ENCODE data around the gene IGSF8. TPM values are rescaled to one million over a fixed set of nuclear protein-coding genes. Genes with fewer than 3 reads are reported as not detected.

The IGSF8 gene
- total and polyA plus RNA-seq, 2 donors (not counting 3 experiments of a cell fraction or from before 2014, with no cell fraction given), result 9.5 to 17.5 TPM

GRCh38 chr1:160104486-160104885 lies 6.1 kb upstream of the IGSF8 start:
- POLR2A ChIA-PET, result no interaction called here

GRCh38 chr1:160103658-160104408 lies 5.4 kb upstream of the IGSF8 start:
- FAIRE-seq (no peak), DNase-seq (ENCODE audit: low read depth, low spot score) (no peak)
- TF ChIP-seq CTCF (IDR thresholded peaks at IDR 0.05; ENCODE audit: extremely low read depth in 1 of 2, insufficient read depth in 1 of 2, low read depth in 1 of 2, low read length in 2 of 2) (no peak), GATA2 (IDR thresholded peaks at IDR 0.05; ENCODE audit: insufficient read depth, insufficient read length, low read depth, low read length) (no peak), JUN (IDR thresholded peaks at IDR 0.05; ENCODE audit: borderline replicate concordance, insufficient read depth, insufficient read length, low read depth) (no peak), POLR2AphosphoS5 (IDR thresholded peaks at IDR 0.05; ENCODE audit: insufficient read depth, low read depth, low read length) (no peak), MYC (IDR thresholded peaks at IDR 0.05; ENCODE audit: low read depth, low read length) (no peak), POLR2A (IDR thresholded peaks at IDR 0.05; ENCODE audit: low read depth, low read length) (no peak), MAX (IDR thresholded peaks at IDR 0.05; ENCODE audit: insufficient read depth, insufficient read length) (no peak), FOS (IDR thresholded peaks at IDR 0.05; ENCODE audit: borderline replicate concordance, insufficient read depth, low read length) (no peak), EZH2 (IDR thresholded peaks at IDR 0.05; ENCODE audit: borderline replicate concordance, low read depth, low read length, severe bottlenecking) (no peak)
- intact Hi-C loops (cut with micrococcal nuclease) (loop anchor here (10.0 kb wide), 1 partner anchor 501 kb away; no protein-coding TSS in a partner anchor), dilution Hi-C loops (cut with MboI; ENCODE audit: extremely low pct_ligation_motif_present, low sequenced_read_pairs) (no loop called here)
- Histone ChIP-seq H3K27ac (ENCODE audit: insufficient read depth, low read depth, low read length) (no peak overlapping the region), H3K4me1 (ENCODE audit: control insufficient read depth, extremely low read depth, insufficient read depth, low read length) (peaks cover 4% of the 10 kb centered on the region), H3K27me3 (ENCODE audit: control insufficient read depth in 2 of 2, insufficient read depth in 2 of 2, low read length in 2 of 2) (peaks cover 30 to 44% of the 10 kb centered on the region in 2 experiments), H3K36me3 (ENCODE audit: control insufficient read depth in 2 of 2, extremely low read depth in 1 of 2, insufficient read depth in 2 of 2, low read length in 2 of 2) (no peaks in the 10 kb centered on the region), H3K9me1 (replicated peaks; ENCODE audit: control insufficient read depth, extremely low read depth, insufficient read depth, low read length) (no peaks in the 10 kb centered on the region), H3K9me3 (replicated peaks; ENCODE audit: control insufficient read depth, insufficient read depth, low read length) (no peaks in the 10 kb centered on the region), H3K4me2 (ENCODE audit: insufficient read depth, low read length) (no peak overlapping the region), H2AFZ (ENCODE audit: low read depth, low read length) (no peak overlapping the region), H3K79me2 (ENCODE audit: control insufficient read depth, insufficient read depth, low read length) (no peaks in the 10 kb centered on the region), H3K4me3 (replicated peaks in 1 of 3; ENCODE audit: insufficient read depth in 1 of 3, low read depth in 1 of 3, low read length in 3 of 3) (no peak overlapping the region), H4K20me1 (replicated peaks; ENCODE audit: control insufficient read depth, extremely low read depth, insufficient read depth, low read length) (no peaks in the 10 kb centered on the region), H3K9ac (replicated peaks; ENCODE audit: extremely low read depth, insufficient read depth, low read length) (no peak overlapping the region)
- ChIA-PET CTCF (interaction anchor here (0.9 to 7.1 kb wide), 10 partner anchors 14 to 312 kb away, joined by 3 to 145 read pairs (median 8); partner anchors contain the start of gene KCNJ9), POLR2A (no interaction called here)
- no TSS peak for BruUV-seq (replicated peaks)

More at GRCh38 chr1:160104486-160104885, 6.1 kb upstream of the IGSF8 start:
- CTCF ChIA-PET, result interaction anchor here (0.9 to 7.1 kb wide), 9 partner anchors 14 to 274 kb away, joined by 3 to 145 read pairs (median 9); no protein-coding TSS in a partner anchor
- TF ChIP-seq JUN (IDR thresholded peaks at IDR 0.05; ENCODE audit: borderline replicate concordance, insufficient read depth, insufficient read length, low read depth), result no peak
- no peak for TF ChIP-seq POLR2A (IDR thresholded peaks at IDR 0.05; ENCODE audit: low read depth, low read length)
- no peak for TF ChIP-seq GATA2 (IDR thresholded peaks at IDR 0.05; ENCODE audit: insufficient read depth, insufficient read length, low read depth, low read length)
- Histone ChIP-seq H4K20me1 (replicated peaks; ENCODE audit: control insufficient read depth, extremely low read depth, insufficient read depth, low read length) (no peaks in the 10 kb centered on the region), H3K9me1 (replicated peaks; ENCODE audit: control insufficient read depth, extremely low read depth, insufficient read depth, low read length) (no peaks in the 10 kb centered on the region), H3K79me2 (ENCODE audit: control insufficient read depth, insufficient read depth, low read length) (no peaks in the 10 kb centered on the region), H3K9ac (replicated peaks; ENCODE audit: extremely low read depth, insufficient read depth, low read length) (no peak overlapping the region), H3K27ac (ENCODE audit: insufficient read depth, low read depth, low read length) (no peak overlapping the region), H3K9me3 (replicated peaks; ENCODE audit: control insufficient read depth, insufficient read depth, low read length) (no peaks in the 10 kb centered on the region), H3K4me3 (replicated peaks in 1 of 3; ENCODE audit: insufficient read depth in 1 of 3, low read depth in 1 of 3, low read length in 3 of 3) (no peak overlapping the region), H3K4me2 (ENCODE audit: insufficient read depth, low read length) (no peak overlapping the region), H2AFZ (ENCODE audit: low read depth, low read length) (no peak overlapping the region), H3K4me1 (ENCODE audit: control insufficient read depth, extremely low read depth, insufficient read depth, low read length) (no peaks in the 10 kb centered on the region), H3K27me3 (ENCODE audit: control insufficient read depth in 2 of 2, insufficient read depth in 2 of 2, low read length in 2 of 2) (peaks cover 30 to 44% of the 10 kb centered on the region in 2 experiments), H3K36me3 (ENCODE audit: control insufficient read depth in 2 of 2, extremely low read depth in 1 of 2, insufficient read depth in 2 of 2, low read length in 2 of 2) (no peaks in the 10 kb centered on the region)
- FAIRE-seq (no peak), DNase-seq (ENCODE audit: low read depth, low spot score) (no peak)
- dilution Hi-C loops (cut with MboI; ENCODE audit: extremely low pct_ligation_motif_present, low sequenced_read_pairs), result no loop called here
- BruUV-seq (replicated peaks), result no TSS peak
- intact Hi-C loops (cut with micrococcal nuclease), result loop anchor here (10.0 kb wide), 1 partner anchor 500 kb away; no protein-coding TSS in a partner anchor
